Stimulated activated CD4-positive, alpha-beta T cell treated with anti-CD3 and anti-CD28 coated beads, TNF-alpha, amount 100 ng/mL, for 4 hours (primary cell): ENCODE measurements around the gene TBXAS1.
"Not testable (repeated sequence)": the region's sequence is repeated elsewhere in the genome, so short reads cannot be mapped to it uniquely, and the experiment has no call there.

ENCODE experiments used
- DNase-seq, 3 experiments: peaks; one replicate each; pipeline ENCODE4 v3.0.0-alpha.2; 2020; ENCODE audit warnings: low read depth in 3 of 3

Gene TBXAS1

GRCh38 chr7:139893461-139893860 is 64.4 kb downstream of the TBXAS1 start:
- DNase-seq = no peak

- no peak for DNase-seq
Observed at GRCh38 chr7:139893999-139894398, 64.9 kb downstream of the TBXAS1 start.

GRCh38 chr7:139895141-139895829 is 66.2 kb downstream of the TBXAS1 start:
- no peak for DNase-seq

- DNase-seq = no peak
Observed at GRCh38 chr7:139896288-139896687, 67.2 kb downstream of the TBXAS1 start.

- DNase-seq = no peak
Observed at GRCh38 chr7:139896831-139897230, 67.8 kb downstream of the TBXAS1 start.

- DNase-seq = no peak
Observed at GRCh38 chr7:139897422-139898090, 68.5 kb downstream of the TBXAS1 start.

GRCh38 chr7:139898483-139898882 is 69.4 kb downstream of the TBXAS1 start:
- no peak for DNase-seq

GRCh38 chr7:139899328-139899955 is 70.4 kb downstream of the TBXAS1 start:
- DNase-seq = no peak

GRCh38 chr7:139900326-139900725 is 71.3 kb downstream of the TBXAS1 start:
- DNase-seq = no peak

- no peak for DNase-seq
Observed at GRCh38 chr7:139901056-139901795, 72.2 kb downstream of the TBXAS1 start.

GRCh38 chr7:139901901-139902300 is 72.8 kb downstream of the TBXAS1 start:
- DNase-seq = no peak

- DNase-seq = no peak
Observed at GRCh38 chr7:139902436-139903102, 73.5 kb downstream of the TBXAS1 start.

GRCh38 chr7:139903103-139903477 is 74.0 kb downstream of the TBXAS1 start:
- not testable (repeated sequence) for DNase-seq

GRCh38 chr7:139906879-139907278 is 77.8 kb downstream of the TBXAS1 start:
- no peak for DNase-seq

GRCh38 chr7:139908792-139909191 is 79.7 kb downstream of the TBXAS1 start:
- no peak for DNase-seq

- no peak for DNase-seq
Observed at GRCh38 chr7:139909379-139910050, 80.5 kb downstream of the TBXAS1 start.

GRCh38 chr7:139913021-139913844 is 84.2 kb downstream of the TBXAS1 start:
- DNase-seq = no peak

- no peak for DNase-seq
Observed at GRCh38 chr7:139913845-139914135, 84.7 kb downstream of the TBXAS1 start.

- no peak for DNase-seq
Observed at GRCh38 chr7:139914306-139915267, 85.5 kb downstream of the TBXAS1 start.
